SK-N-SH treated with all-trans-retinoic acid at 6 μM for 48 hours (cell line): Measurements from ENCODE around the gene ITPKB.

Experiments used
- ARNTL ChIP-seq: fragments of 450-650 bp; formaldehyde crosslinking; IDR thresholded peaks from 2 replicates; pipeline ENCODE4 v1.5.0; 2020; ENCODE audit warnings: low read depth, mild to moderate bottlenecking, moderate library complexity, borderline replicate concordance
- CSDC2 ChIP-seq: fragments of 250-450 bp; sonication (Bioruptor Pico); IDR thresholded peaks from 2 replicates; pipeline ENCODE4 v1.5.0; 2020; ENCODE audit warnings: mild to moderate bottlenecking, moderate library complexity
- CSRNP3 ChIP-seq: fragments of 250-450 bp; sonication (Bioruptor Pico); IDR thresholded peaks from 2 replicates; pipeline ENCODE4 v1.5.1; 2021; ENCODE audit warnings: mild to moderate bottlenecking, moderate library complexity
- GLIS3 ChIP-seq: fragments of 250-450 bp; sonication (Bioruptor Pico); IDR thresholded peaks from 2 replicates; pipeline ENCODE4 v1.5.0; 2020; ENCODE audit warnings: mild to moderate bottlenecking, moderate library complexity
- OSR1 ChIP-seq: fragments of 250-450 bp; sonication (Bioruptor Pico); IDR thresholded peaks from 2 replicates; pipeline ENCODE4 v1.8.0; 2022; ENCODE audit warnings: moderate library complexity, mild to moderate bottlenecking, inconsistent platforms
- POU6F1 ChIP-seq: fragments of 250-450 bp; sonication (Bioruptor Pico); IDR thresholded peaks from 2 replicates; pipeline ENCODE4 v1.8.0; 2021; ENCODE audit warnings: low read depth, mild to moderate bottlenecking, moderate library complexity, borderline replicate concordance
- PPARA ChIP-seq: fragments of 250-450 bp; sonication (Bioruptor Pico); IDR thresholded peaks from 2 replicates; pipeline ENCODE4 v1.5.0; 2020; ENCODE audit warnings: mild to moderate bottlenecking, borderline replicate concordance
- TCF4 ChIP-seq: fragments of 250-450 bp; sonication (Bioruptor Pico); IDR thresholded peaks from 2 replicates; pipeline ENCODE4 v1.8.0; 2021; ENCODE audit warnings: mild to moderate bottlenecking, moderate library complexity, borderline replicate concordance
- ZFP30 ChIP-seq: fragments of 450-650 bp; formaldehyde crosslinking; IDR thresholded peaks from 2 replicates; pipeline ENCODE4 v1.5.0; 2022; ENCODE audit warnings: mild to moderate bottlenecking, moderate library complexity
- ZNF8 ChIP-seq: fragments of 450-650 bp; formaldehyde crosslinking; IDR thresholded peaks from 2 replicates; pipeline ENCODE4 v1.5.0; 2020; ENCODE audit warnings: mild to moderate bottlenecking, moderate library complexity
- TF ChIP-seq, protein P1 (sequence below): fragments of 250-450 bp; sonication (Bioruptor Pico); IDR thresholded peaks from 2 replicates; pipeline ENCODE4 v1.8.0; 2020; ENCODE audit warnings: mild to moderate bottlenecking, moderate library complexity, borderline replicate concordance

DNA sequence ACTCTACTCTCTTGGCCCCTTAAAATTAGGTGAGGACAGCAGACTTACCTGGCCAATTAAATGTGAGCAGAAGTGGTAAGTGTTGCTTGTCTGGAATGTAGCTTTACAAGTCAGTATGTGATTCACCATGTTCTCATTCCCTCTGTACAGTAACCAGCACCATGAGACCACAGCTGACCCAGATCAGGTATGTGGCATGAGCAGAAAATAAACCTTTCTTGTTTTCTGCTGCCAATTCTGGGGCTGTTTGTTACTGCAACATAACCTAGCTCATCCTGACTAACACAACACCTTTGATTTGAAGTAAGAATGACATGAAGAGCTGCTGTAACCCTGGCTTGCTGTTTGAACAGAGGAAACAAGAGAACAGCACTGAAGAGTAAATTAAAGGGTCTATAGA, 24.9 kb downstream of the ITPKB start:
- no peak for TF ChIP-seq CSDC2 (CRISPR knock-in tag)
- TF ChIP-seq, protein P1, sequence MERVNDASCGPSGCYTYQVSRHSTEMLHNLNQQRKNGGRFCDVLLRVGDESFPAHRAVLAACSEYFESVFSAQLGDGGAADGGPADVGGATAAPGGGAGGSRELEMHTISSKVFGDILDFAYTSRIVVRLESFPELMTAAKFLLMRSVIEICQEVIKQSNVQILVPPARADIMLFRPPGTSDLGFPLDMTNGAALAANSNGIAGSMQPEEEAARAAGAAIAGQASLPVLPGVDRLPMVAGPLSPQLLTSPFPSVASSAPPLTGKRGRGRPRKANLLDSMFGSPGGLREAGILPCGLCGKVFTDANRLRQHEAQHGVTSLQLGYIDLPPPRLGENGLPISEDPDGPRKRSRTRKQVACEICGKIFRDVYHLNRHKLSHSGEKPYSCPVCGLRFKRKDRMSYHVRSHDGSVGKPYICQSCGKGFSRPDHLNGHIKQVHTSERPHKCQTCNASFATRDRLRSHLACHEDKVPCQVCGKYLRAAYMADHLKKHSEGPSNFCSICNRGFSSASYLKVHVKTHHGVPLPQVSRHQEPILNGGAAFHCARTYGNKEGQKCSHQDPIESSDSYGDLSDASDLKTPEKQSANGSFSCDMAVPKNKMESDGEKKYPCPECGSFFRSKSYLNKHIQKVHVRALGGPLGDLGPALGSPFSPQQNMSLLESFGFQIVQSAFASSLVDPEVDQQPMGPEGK (CRISPR knock-in tag), result no peak
- TF ChIP-seq ZNF8, result no peak
- no peak for TF ChIP-seq CSRNP3 (CRISPR knock-in tag)
- no peak for TF ChIP-seq ZFP30 (CRISPR knock-in tag)
- no peak for TF ChIP-seq POU6F1
- TF ChIP-seq ARNTL, result no peak
- TF ChIP-seq GLIS3, result no peak
- TF ChIP-seq TCF4, result no peak
- TF ChIP-seq OSR1, result no peak
- TF ChIP-seq PPARA, result no peak
